K562 (cell line): ENCODE data around the gene C1D. TPM values are rescaled to one million over a fixed set of nuclear protein-coding genes. Genes with fewer than 3 reads are reported as not detected.

Experiments
- CHAMP1 ChIP-seq: fragments of 450-650 bp; IDR thresholded peaks from 2 replicates; pipeline ENCODE4 v1.6.1; 2016; ENCODE audit warnings: mild to moderate bottlenecking
- JUND ChIP-seq, 2 experiments: IDR thresholded peaks; 2 replicates in 1 of 2; 3 replicates in 1 of 2; pipeline ENCODE4 v1.6.1; 2011; ENCODE audit warnings: borderline replicate concordance in 2 of 2, low read depth in 2 of 2, low read length in 2 of 2, improper control_type of control experiment in 1 of 2, missing biosample characterization in 1 of 2, missing genetic modification characterization in 1 of 2, missing genetic modification reagents in 1 of 2
- NFE2L1 ChIP-seq: fragments of 450-650 bp; IDR thresholded peaks from 2 replicates; pipeline ENCODE4 v1.6.1; 2016; ENCODE audit warnings: missing genetic modification characterization, low read depth, mild to moderate bottlenecking, missing compliant biosample characterization, moderate library complexity, borderline replicate concordance
- NR2F6 ChIP-seq: fragments of 450-650 bp; formaldehyde crosslinking; IDR thresholded peaks from 2 replicates; pipeline ENCODE4 v1.4.0; 2020; ENCODE audit warnings: mild to moderate bottlenecking
- PBX2 ChIP-seq, 2 experiments: IDR thresholded peaks in 1 of 2; conservative IDR thresholded peaks in 1 of 2; 2 replicates each; pipeline ENCODE4 v1.6.1; 2016; ENCODE audit warnings: low read depth in 2 of 2, mild to moderate bottlenecking in 1 of 2, missing compliant biosample characterization in 1 of 2, missing genetic modification characterization in 1 of 2, moderate library complexity in 1 of 2
- TAF15 ChIP-seq: fragments of 200-400 bp; formaldehyde crosslinking; IDR thresholded peaks from 2 replicates; pipeline ENCODE4 v1.6.1; 2017; ENCODE audit warnings: mild to moderate bottlenecking, low read depth, low read length, moderate library complexity
- TAF9B ChIP-seq: fragments of 450-650 bp; IDR thresholded peaks from 2 replicates; pipeline ENCODE4 v1.6.1; 2018; ENCODE audit warnings: mild to moderate bottlenecking; ENCODE audit not compliant: partially characterized antibody
- TSHZ1 ChIP-seq: fragments of 250-450 bp; sonication (Bioruptor Pico); IDR thresholded peaks from 2 replicates; pipeline ENCODE4 v1.4.0; 2020; ENCODE audit warnings: mild to moderate bottlenecking, moderate library complexity
- ZFX ChIP-seq: sonication (generic); formaldehyde crosslinking; IDR thresholded peaks from 2 replicates; pipeline ENCODE4 v1.8.0; 2022; ENCODE audit warnings: mild to moderate bottlenecking, missing genetic modification reagents, moderate library complexity
- ZNF133 ChIP-seq: fragments of 250-450 bp; sonication (Bioruptor Pico); IDR thresholded peaks from 2 replicates; pipeline ENCODE4 v1.4.0; 2020; ENCODE audit warnings: mild to moderate bottlenecking
- polyA plus RNA-seq, 8 experiments: library from polyadenylated mRNA; depleted of rRNA in 4 of 8; stranded (reverse) in 5 of 8; unstranded in 3 of 8; fragments of >200 nt; fragmentation: Nextera tagmentation in 2 of 8; fragmentation: Illumina TruSeq in 1 of 8; extraction: Ambion mirVana in 2 of 8; extraction: Trizol in 1 of 8; gene quantifications; 2 replicates each; pipeline versions ENCODE4 v1.2.1 to v1.2.3, GENCODE V29; 2011 to 2014; ENCODE audit warnings: inconsistent platforms in 1 of 8, missing spikeins in 1 of 8
- total RNA-seq, 7 experiments: library from RNA; depleted of rRNA in 6 of 7; stranded (reverse); fragments of >200 nt in 6 of 7; fragmentation: Illumina TruSeq in 2 of 7; extraction: Trizol in 2 of 7; gene quantifications; 2 replicates each; pipeline versions ENCODE4 v1.2.1 to v1.2.3, GENCODE V29; 2011 to 2021; ENCODE audit warnings: low replicate concordance in 1 of 7
- TF ChIP-seq, protein P1 (sequence below): fragments of 250-450 bp; sonication (Bioruptor Pico); IDR thresholded peaks from 2 replicates; pipeline ENCODE4 v1.8.0; 2022; ENCODE audit warnings: inconsistent platforms
- TF ChIP-seq, protein P2 (sequence below): fragments of 250-450 bp; sonication (Bioruptor Pico); IDR thresholded peaks from 2 replicates; pipeline ENCODE4 v1.5.0; 2020; ENCODE audit warnings: mild to moderate bottlenecking, borderline replicate concordance

Gene C1D
- total and polyA plus RNA-seq, 9 of the 15 experiments (the other 6 are each of a cell fraction or from before 2014, with no cell fraction given), result 33.2 to 123 (median 56.5) TPM

DNA sequence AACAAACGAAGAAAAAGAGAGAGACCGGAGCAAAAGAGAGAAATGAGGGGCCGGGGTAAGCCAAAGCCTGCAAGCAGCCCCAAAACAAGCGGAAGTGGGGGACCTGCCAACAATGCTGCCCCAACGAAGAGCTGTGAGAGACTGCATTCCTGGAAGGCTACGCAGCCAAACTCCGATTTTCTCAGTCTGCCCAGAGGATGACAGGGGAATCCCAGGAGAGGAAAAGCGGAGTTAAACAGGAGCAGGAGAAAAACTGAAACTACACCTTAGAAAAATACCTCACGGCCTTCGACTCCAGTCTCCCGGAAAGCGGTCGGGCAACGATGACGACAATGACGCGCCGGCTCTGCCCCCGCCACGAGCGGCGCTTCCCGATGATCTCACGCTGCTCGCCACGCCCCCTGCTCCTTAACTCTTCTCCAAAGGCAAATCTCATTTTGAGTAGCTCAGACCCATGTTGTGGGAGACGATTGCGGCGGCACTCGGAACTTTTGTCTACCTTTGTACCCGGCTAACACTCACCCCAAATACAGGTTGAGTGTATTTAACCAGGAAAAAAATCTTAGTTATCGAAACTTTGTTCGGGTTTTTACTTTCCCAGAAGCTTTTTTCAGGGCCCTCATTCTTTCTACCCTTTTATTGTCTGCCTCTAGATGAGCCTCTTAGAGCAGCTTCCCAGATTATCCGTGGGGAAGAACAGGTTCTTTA lies at the start of gene C1D (continued):
- TF ChIP-seq ZFX, result peak; percentile 84
- TF ChIP-seq, protein P1, sequence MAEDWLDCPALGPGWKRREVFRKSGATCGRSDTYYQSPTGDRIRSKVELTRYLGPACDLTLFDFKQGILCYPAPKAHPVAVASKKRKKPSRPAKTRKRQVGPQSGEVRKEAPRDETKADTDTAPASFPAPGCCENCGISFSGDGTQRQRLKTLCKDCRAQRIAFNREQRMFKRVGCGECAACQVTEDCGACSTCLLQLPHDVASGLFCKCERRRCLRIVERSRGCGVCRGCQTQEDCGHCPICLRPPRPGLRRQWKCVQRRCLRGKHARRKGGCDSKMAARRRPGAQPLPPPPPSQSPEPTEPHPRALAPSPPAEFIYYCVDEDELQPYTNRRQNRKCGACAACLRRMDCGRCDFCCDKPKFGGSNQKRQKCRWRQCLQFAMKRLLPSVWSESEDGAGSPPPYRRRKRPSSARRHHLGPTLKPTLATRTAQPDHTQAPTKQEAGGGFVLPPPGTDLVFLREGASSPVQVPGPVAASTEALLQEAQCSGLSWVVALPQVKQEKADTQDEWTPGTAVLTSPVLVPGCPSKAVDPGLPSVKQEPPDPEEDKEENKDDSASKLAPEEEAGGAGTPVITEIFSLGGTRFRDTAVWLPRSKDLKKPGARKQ, result no peak
- TF ChIP-seq, protein P2, sequence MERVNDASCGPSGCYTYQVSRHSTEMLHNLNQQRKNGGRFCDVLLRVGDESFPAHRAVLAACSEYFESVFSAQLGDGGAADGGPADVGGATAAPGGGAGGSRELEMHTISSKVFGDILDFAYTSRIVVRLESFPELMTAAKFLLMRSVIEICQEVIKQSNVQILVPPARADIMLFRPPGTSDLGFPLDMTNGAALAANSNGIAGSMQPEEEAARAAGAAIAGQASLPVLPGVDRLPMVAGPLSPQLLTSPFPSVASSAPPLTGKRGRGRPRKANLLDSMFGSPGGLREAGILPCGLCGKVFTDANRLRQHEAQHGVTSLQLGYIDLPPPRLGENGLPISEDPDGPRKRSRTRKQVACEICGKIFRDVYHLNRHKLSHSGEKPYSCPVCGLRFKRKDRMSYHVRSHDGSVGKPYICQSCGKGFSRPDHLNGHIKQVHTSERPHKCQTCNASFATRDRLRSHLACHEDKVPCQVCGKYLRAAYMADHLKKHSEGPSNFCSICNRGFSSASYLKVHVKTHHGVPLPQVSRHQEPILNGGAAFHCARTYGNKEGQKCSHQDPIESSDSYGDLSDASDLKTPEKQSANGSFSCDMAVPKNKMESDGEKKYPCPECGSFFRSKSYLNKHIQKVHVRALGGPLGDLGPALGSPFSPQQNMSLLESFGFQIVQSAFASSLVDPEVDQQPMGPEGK (CRISPR knock-in tag), result no peak
- no peak for TF ChIP-seq TAF15
- no peak for TF ChIP-seq NR2F6 (CRISPR knock-in tag)
- no peak for TF ChIP-seq ZNF133
- TF ChIP-seq TSHZ1 (CRISPR knock-in tag), result no peak
- no peak for TF ChIP-seq PBX2 (CRISPR knock-in tag; IDR thresholded peaks at IDR 0.05; ENCODE audit: low read depth)
- no peak for TF ChIP-seq PBX2 (tag; conservative IDR thresholded peaks at IDR 0.05; ENCODE audit: low read depth)
- TF ChIP-seq TAF9B, result peak; percentile 65
- TF ChIP-seq JUND (IDR thresholded peaks at IDR 0.05; ENCODE audit: borderline replicate concordance, low read depth, low read length), result peak; percentile 77
- TF ChIP-seq JUND (tag; IDR thresholded peaks at IDR 0.05; ENCODE audit: borderline replicate concordance, low read depth, low read length), result peak; percentile 47; the same call in 2 of the 3 replicates
- no peak for TF ChIP-seq NFE2L1 (tag)
- TF ChIP-seq CHAMP1, result no peak
